HEK293 (cell line): Measurements from ENCODE around the gene PREX1.
A peak's percentile ranks its signal among the peaks of the same experiment; 100 is the strongest.

Experiments used
- CTCF ChIA-PET: fragments of 350-600 bp; formaldehyde crosslinking; extraction: SDS; loops from one replicate; lab custom pipeline; 2021; ENCODE audit warnings: antibody characterized with exemption; lab: Yijun Ruan, JAX
- POLR2A ChIA-PET: fragments of 300-600 bp; formaldehyde crosslinking; extraction: SDS; loops from one replicate; lab custom pipeline; 2020; ENCODE audit warnings: antibody characterized with exemption, inconsistent platforms; lab: Yijun Ruan, JAX
- H3K27ac ChIP-seq: fragments of 200-500 bp; sonication (Bioruptor generic); 2 replicates; pipeline ENCODE4 v1.5.1; 2014; ENCODE audit warnings: low read depth, low read length, control low read depth, inconsistent platforms; ENCODE audit errors: extremely low read depth
- H3K36me3 ChIP-seq, 2 experiments: fragments of 200-500 bp in 1 of 2; sonication (Bioruptor generic) in 1 of 2; 1 replicate in 1 of 2; 2 replicates in 1 of 2; pipeline ENCODE4 v1.5.1; 2014 to 2017; ENCODE audit warnings: inconsistent platforms in 2 of 2, low read length in 2 of 2; ENCODE audit not compliant: control insufficient read depth in 2 of 2, insufficient read depth in 1 of 2
- H3K4me1 ChIP-seq: fragments of 200-500 bp; sonication (Bioruptor generic); 2 replicates; pipeline ENCODE4 v1.5.1; 2014; ENCODE audit warnings: mild to moderate bottlenecking, low read length, inconsistent platforms; ENCODE audit not compliant: control insufficient read depth, insufficient read depth
- H3K4me3 ChIP-seq: 2 replicates; pipeline ENCODE4 v1.5.1; 2011; ENCODE audit warnings: low read depth, mild to moderate bottlenecking, control low read depth, low read length, moderate library complexity
- H3K9me3 ChIP-seq: fragments of 200-500 bp; sonication (Bioruptor generic); 2 replicates; pipeline ENCODE4 v1.5.1; 2014; ENCODE audit warnings: low read depth, low read length, inconsistent platforms; ENCODE audit not compliant: control insufficient read depth, insufficient read depth
- CTCF ChIP-seq: fragments of 450-650 bp; formaldehyde crosslinking; IDR thresholded peaks from 2 replicates; pipeline ENCODE4 v1.5.1; 2016; ENCODE audit warnings: missing biosample characterization, missing genetic modification characterization
- GLI4 ChIP-seq: fragments of 450-650 bp; formaldehyde crosslinking; IDR thresholded peaks from 2 replicates; pipeline ENCODE4 v1.5.1; 2016; ENCODE audit warnings: missing biosample characterization, missing genetic modification characterization
- KLF7 ChIP-seq: fragments of 450-650 bp; formaldehyde crosslinking; IDR thresholded peaks from 2 replicates; pipeline ENCODE4 v1.5.1; 2016; ENCODE audit warnings: missing biosample characterization, missing genetic modification characterization, borderline replicate concordance
- OSR2 ChIP-seq: fragments of 450-650 bp; formaldehyde crosslinking; IDR thresholded peaks from 2 replicates; pipeline ENCODE4 v1.5.1; 2016; ENCODE audit warnings: missing biosample characterization, missing genetic modification characterization
- OVOL3 ChIP-seq: fragments of 450-650 bp; formaldehyde crosslinking; IDR thresholded peaks from 2 replicates; pipeline ENCODE4 v1.5.1; 2016; ENCODE audit warnings: missing biosample characterization, missing genetic modification characterization
- SETDB1 ChIP-seq: IDR thresholded peaks from one replicate; pipeline ENCODE4 v1.6.1; 2017; ENCODE audit warnings: mild to moderate bottlenecking, low read length, moderate library complexity, mixed read lengths; ENCODE audit not compliant: insufficient read length
- ZFP69B ChIP-seq: fragments of 450-650 bp; formaldehyde crosslinking; IDR thresholded peaks from 2 replicates; pipeline ENCODE4 v1.5.1; 2016; ENCODE audit warnings: missing biosample characterization, missing genetic modification characterization
- ZNF16 ChIP-seq: fragments of 450-650 bp; formaldehyde crosslinking; IDR thresholded peaks from 2 replicates; pipeline ENCODE4 v1.5.1; 2016; ENCODE audit warnings: low read depth, missing biosample characterization, missing genetic modification characterization
- ZNF19 ChIP-seq: fragments of 450-650 bp; formaldehyde crosslinking; IDR thresholded peaks from 2 replicates; pipeline ENCODE4; 2016; ENCODE audit warnings: missing biosample characterization, missing genetic modification characterization, low read depth
- ZNF266 ChIP-seq: fragments of 450-650 bp; formaldehyde crosslinking; IDR thresholded peaks from 2 replicates; pipeline ENCODE4 v1.5.1; 2016; ENCODE audit warnings: missing biosample characterization, missing genetic modification characterization, low read depth
- ZNF391 ChIP-seq: fragments of 450-650 bp; formaldehyde crosslinking; IDR thresholded peaks from 2 replicates; pipeline ENCODE4 v1.5.1; 2016; ENCODE audit warnings: low read depth, missing biosample characterization, missing genetic modification characterization, borderline replicate concordance
- ZNF394 ChIP-seq: fragments of 450-650 bp; formaldehyde crosslinking; IDR thresholded peaks from 2 replicates; pipeline ENCODE4 v1.5.1; 2016; ENCODE audit warnings: missing biosample characterization, missing genetic modification characterization, mild to moderate bottlenecking, moderate library complexity, borderline replicate concordance
- ZNF398 ChIP-seq: fragments of 450-650 bp; formaldehyde crosslinking; IDR thresholded peaks from 2 replicates; pipeline ENCODE4 v1.5.1; 2017; ENCODE audit warnings: missing biosample characterization, missing genetic modification characterization
- ZNF624 ChIP-seq: fragments of 450-650 bp; formaldehyde crosslinking; IDR thresholded peaks from 2 replicates; pipeline ENCODE4 v1.5.1; 2017; ENCODE audit warnings: missing biosample characterization, missing genetic modification characterization
- ZNF664 ChIP-seq: fragments of 450-650 bp; formaldehyde crosslinking; IDR thresholded peaks from 2 replicates; pipeline ENCODE4 v1.5.1; 2016; ENCODE audit warnings: missing biosample characterization, missing genetic modification characterization
- ZNF747 ChIP-seq: fragments of 450-650 bp; formaldehyde crosslinking; IDR thresholded peaks from 2 replicates; pipeline ENCODE4 v1.5.1; 2016; ENCODE audit warnings: missing biosample characterization, missing genetic modification characterization
- ZNF768 ChIP-seq: fragments of 450-650 bp; formaldehyde crosslinking; IDR thresholded peaks from 2 replicates; pipeline ENCODE4 v1.5.1; 2018; ENCODE audit warnings: missing biosample characterization, mild to moderate bottlenecking, missing genetic modification characterization
- ZXDB ChIP-seq: fragments of 450-650 bp; formaldehyde crosslinking; IDR thresholded peaks from 2 replicates; pipeline ENCODE4 v1.5.1; 2016; ENCODE audit warnings: missing biosample characterization, missing genetic modification characterization
- TF ChIP-seq, protein P1 (sequence below): fragments of 450-650 bp; formaldehyde crosslinking; optimal IDR thresholded peaks from 2 replicates; pipeline ENCODE3; 2016; ENCODE audit warnings: missing biosample characterization, mild to moderate bottlenecking, missing genetic modification characterization
- TF ChIP-seq, protein P2 (sequence below): fragments of 450-650 bp; formaldehyde crosslinking; IDR thresholded peaks from 2 replicates; pipeline ENCODE4 v1.5.1; 2016; ENCODE audit warnings: missing biosample characterization, missing genetic modification characterization
- TF ChIP-seq, protein P3 (sequence below): fragments of 450-650 bp; formaldehyde crosslinking; IDR thresholded peaks from 2 replicates; pipeline ENCODE4 v1.5.1; 2017; ENCODE audit warnings: missing biosample characterization, missing genetic modification characterization
- TF ChIP-seq, protein P4 (sequence below): fragments of 450-650 bp; formaldehyde crosslinking; IDR thresholded peaks from 2 replicates; pipeline ENCODE4 v1.5.1; 2016; ENCODE audit warnings: missing biosample characterization, missing genetic modification characterization

PREX1 gene

GRCh38 chr20:48807051-48807450, 20.7 kb downstream of the PREX1 start (continued):
- TF ChIP-seq ZNF394 (no peak), ZXDB (tag by site-specific recombination) (no peak), ZNF664 (tag by site-specific recombination) (no peak), ZNF391 (tag by site-specific recombination) (no peak), ZFP69B (no peak), SETDB1 (peak; percentile 79), CTCF (tag by site-specific recombination) (no peak), ZNF624 (tag by site-specific recombination) (peak; percentile 92)
- TF ChIP-seq, protein P1, sequence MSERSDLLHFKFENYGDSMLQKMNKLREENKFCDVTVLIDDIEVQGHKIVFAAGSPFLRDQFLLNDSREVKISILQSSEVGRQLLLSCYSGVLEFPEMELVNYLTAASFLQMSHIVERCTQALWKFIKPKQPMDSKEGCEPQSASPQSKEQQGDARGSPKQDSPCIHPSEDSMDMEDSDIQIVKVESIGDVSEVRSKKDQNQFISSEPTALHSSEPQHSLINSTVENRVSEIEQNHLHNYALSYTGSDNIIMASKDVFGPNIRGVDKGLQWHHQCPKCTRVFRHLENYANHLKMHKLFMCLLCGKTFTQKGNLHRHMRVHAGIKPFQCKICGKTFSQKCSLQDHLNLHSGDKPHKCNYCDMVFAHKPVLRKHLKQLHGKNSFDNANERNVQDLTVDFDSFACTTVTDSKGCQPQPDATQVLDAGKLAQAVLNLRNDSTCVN (tag by site-specific recombination): no peak

DNA sequence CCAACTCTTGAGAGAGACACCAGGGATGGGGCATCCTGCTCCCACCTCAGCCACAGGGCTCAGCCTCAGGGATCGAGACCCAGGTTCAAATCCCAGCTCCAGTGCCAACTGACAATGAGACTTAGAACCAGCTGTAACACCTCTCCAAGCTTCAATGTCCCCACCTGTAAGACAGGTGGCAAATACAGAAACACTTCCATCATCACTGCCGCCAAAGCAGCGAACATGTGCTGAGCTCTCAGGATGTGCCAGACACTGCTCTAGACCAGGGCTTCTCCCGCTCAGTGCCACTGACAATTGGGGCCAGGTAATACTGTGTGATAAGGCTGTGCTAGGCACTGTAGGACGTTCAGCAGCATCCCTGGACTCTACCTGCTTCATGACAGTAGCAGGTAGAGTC, 22.1 kb downstream of the PREX1 start:
- TF ChIP-seq KLF7 (no peak), OVOL3 (no peak), OSR2 (tag by site-specific recombination) (no peak), ZNF747 (tag by site-specific recombination) (no peak), ZNF19 (tag by site-specific recombination) (no peak), GLI4 (no peak), ZNF398 (tag by site-specific recombination) (no peak), ZNF16 (tag by site-specific recombination) (no peak), ZNF266 (tag by site-specific recombination) (no peak), ZNF768 (tag by site-specific recombination) (no peak)
- TF ChIP-seq, protein P2, sequence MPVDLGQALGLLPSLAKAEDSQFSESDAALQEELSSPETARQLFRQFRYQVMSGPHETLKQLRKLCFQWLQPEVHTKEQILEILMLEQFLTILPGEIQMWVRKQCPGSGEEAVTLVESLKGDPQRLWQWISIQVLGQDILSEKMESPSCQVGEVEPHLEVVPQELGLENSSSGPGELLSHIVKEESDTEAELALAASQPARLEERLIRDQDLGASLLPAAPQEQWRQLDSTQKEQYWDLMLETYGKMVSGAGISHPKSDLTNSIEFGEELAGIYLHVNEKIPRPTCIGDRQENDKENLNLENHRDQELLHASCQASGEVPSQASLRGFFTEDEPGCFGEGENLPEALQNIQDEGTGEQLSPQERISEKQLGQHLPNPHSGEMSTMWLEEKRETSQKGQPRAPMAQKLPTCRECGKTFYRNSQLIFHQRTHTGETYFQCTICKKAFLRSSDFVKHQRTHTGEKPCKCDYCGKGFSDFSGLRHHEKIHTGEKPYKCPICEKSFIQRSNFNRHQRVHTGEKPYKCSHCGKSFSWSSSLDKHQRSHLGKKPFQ (tag by site-specific recombination): no peak
- TF ChIP-seq, protein P3, sequence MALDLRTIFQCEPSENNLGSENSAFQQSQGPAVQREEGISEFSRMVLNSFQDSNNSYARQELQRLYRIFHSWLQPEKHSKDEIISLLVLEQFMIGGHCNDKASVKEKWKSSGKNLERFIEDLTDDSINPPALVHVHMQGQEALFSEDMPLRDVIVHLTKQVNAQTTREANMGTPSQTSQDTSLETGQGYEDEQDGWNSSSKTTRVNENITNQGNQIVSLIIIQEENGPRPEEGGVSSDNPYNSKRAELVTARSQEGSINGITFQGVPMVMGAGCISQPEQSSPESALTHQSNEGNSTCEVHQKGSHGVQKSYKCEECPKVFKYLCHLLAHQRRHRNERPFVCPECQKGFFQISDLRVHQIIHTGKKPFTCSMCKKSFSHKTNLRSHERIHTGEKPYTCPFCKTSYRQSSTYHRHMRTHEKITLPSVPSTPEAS (tag by site-specific recombination): no peak
- TF ChIP-seq, protein P4, sequence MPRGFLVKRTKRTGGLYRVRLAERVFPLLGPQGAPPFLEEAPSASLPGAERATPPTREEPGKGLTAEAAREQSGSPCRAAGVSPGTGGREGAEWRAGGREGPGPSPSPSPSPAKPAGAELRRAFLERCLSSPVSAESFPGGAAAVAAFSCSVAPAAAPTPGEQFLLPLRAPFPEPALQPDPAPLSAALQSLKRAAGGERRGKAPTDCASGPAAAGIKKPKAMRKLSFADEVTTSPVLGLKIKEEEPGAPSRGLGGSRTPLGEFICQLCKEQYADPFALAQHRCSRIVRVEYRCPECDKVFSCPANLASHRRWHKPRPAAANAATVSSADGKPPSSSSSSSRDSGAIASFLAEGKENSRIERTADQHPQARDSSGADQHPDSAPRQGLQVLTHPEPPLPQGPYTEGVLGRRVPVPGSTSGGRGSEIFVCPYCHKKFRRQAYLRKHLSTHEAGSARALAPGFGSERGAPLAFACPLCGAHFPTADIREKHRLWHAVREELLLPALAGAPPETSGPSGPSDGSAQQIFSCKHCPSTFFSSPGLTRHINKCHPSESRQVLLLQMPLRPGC (tag by site-specific recombination): no peak
- H3K36me3 ChIP-seq: no peaks in the 10 kb centered on the region
- H3K4me3 ChIP-seq: no peak overlapping the region
- POLR2A ChIA-PET: no interaction called here
- H3K4me1 ChIP-seq: no peaks in the 10 kb centered on the region
- H3K27ac ChIP-seq: no peak overlapping the region
- H3K9me3 ChIP-seq: no peaks in the 10 kb centered on the region
- CTCF ChIA-PET: interaction anchor here (0.6 kb wide), 2 partner anchors 55 to 1115 kb away, joined by 3 read pairs; no protein-coding TSS in a partner anchor
